Erythroblast (primary cell): ENCODE data around the gene IER5L.

Experiments used
- GATA1 ChIP-seq: IDR thresholded peaks from 2 replicates; pipeline ENCODE4 v1.6.1; 2011; ENCODE audit warnings: low read depth, mild to moderate bottlenecking, control low read depth, low read length, moderate library complexity
- POLR2A ChIP-seq: IDR thresholded peaks from 2 replicates; pipeline ENCODE4 v1.6.1; 2011; ENCODE audit warnings: mild to moderate bottlenecking, low read length

DNA sequence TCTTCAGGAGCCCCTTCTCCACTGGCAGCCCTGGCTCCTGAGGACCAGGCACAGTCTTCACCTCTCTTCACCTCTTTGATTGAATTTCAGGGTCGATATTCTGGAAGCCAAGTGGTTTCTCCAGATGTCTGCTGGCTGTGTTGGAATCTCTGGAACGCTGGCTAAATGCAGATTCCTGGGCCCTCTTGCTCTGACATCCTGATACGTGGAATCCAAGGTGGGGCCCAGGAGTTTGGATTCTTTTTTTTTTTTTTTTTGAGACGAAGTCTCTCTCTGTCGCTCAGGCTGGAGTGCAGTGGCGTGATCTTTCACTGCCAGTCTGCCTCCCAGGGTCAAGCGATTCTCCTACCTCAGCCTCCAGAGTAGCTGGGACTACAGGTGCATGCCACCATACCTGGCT is 26.8 kb upstream of the IER5L start:
- TF ChIP-seq POLR2A, result no peak
- no peak for TF ChIP-seq GATA1
